ENCODE results near the gene RNPS1.

DNA sequence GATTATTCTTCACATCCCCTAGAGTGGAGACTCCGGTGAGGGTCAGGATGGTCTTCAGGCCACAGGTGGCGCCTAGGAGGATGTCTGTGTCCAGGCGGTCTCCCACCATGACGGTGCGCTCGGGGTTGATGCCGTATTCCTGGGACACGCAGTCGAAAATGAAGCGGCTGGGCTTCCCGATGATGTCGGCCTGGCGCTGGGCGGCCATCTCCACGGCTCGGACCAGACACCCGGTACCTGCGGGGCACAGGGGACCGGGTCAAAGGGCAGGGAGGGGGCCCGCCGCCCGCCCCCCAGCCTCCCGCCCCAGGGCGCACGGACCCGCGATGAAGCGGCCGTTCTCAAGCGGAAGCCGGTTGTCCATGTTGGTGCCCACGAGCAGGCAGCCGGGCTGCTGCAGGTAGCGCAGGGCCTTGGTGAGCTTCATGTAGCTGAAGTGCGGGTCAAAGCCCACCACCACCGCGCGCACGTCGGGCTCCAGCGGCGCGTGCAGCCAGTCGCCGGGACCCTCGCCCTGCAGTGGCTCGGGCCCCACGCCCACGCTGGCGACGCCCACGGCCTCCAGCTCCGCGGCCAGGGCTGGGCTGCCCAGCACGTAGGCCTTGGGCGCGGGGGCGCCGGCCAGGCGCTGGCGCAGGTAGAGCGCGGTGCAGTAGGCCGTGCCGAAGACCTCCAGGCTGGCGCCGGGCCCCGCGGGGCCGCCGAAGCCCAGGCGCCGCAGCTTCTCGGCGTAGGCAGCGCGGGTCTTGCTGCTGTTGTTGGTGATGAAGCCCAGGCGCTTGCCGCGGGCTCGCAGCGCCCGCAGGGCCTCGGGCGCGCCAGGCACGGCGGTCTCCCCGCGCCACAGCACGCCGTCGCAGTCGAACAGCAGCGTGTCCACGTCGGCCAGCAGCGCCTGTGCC lies 53.9 kb downstream of the RNPS1 start:
- TF ChIP-seq CTCF (conservative IDR thresholded peaks at IDR 0.05; ENCODE audit: low read depth, low read length) (no peak), MAFK (IDR thresholded peaks at IDR 0.05; ENCODE audit: low read depth, low read length) (no peak), RFX5 (IDR thresholded peaks at IDR 0.05; ENCODE audit: low read depth, low read length) (no peak), FOS (IDR thresholded peaks at IDR 0.05; ENCODE audit: low read depth, low read length) (no peak), RAD21 (IDR thresholded peaks at IDR 0.05; ENCODE audit: low read length) (no peak), SMC3 (IDR thresholded peaks at IDR 0.05; ENCODE audit: low read depth, low read length) (no peak), MXI1 (IDR thresholded peaks at IDR 0.05; ENCODE audit: borderline replicate concordance, low read depth, low read length) (no peak), RCOR1 (IDR thresholded peaks at IDR 0.05; ENCODE audit: insufficient replicate concordance, low read length) (no peak)

Data from IMR-90 (cell line).